Pancreas (tissue), 10 donors: ENCODE results near the gene PKP1. TPM values are rescaled to one million over a fixed set of nuclear protein-coding genes. Genes with fewer than 3 reads are reported as not detected.

Source experiments
- ATAC-seq, 4 donors: fragments of 200-7000 bp; cut with Tn5 transposase; one replicate each; pipeline versions ENCODE4 v1.8.0 to v1.9.1; 2020; ENCODE audit warnings: mild to moderate bottlenecking in 4 of 4, moderate library complexity in 4 of 4
- DNase-seq, 6 donors: peaks; one replicate each; pipeline ENCODE4 v3.0.0-alpha.2; 2020
- FAIRE-seq: peaks from 2 replicates; lab custom pipeline; 2012; peaks lifted over from hg19 to GRCh38; lab: Jason Lieb, UNC
- H3K27ac ChIP-seq, 4 donors: fragments of 200-600 bp; sonication (generic); 1 replicate in 3 of 4; 2 replicates in 1 of 4; pipeline versions ENCODE4 v1.5.0 to v1.8.0; 2020
- H3K27me3 ChIP-seq, 4 donors: fragments of 200-600 bp; one replicate each; pipeline ENCODE4 v1.8.0; 2021
- H3K36me3 ChIP-seq, 3 donors: fragments of 200-600 bp; sonication (generic) in 1 of 3; one replicate each; pipeline versions ENCODE4 v1.5.0 to v1.8.0; 2020 to 2021
- H3K4me1 ChIP-seq, 3 donors: fragments of 200-600 bp; one replicate each; pipeline ENCODE4 v1.8.0; 2021
- H3K4me3 ChIP-seq, 4 donors: fragments of 200-600 bp; sonication (generic) in 2 of 4; one replicate each; pipeline versions ENCODE4 v1.5.0 to v1.8.0; 2020 to 2021
- H3K9me3 ChIP-seq, 4 donors: fragments of 200-600 bp; one replicate each; pipeline ENCODE4 v1.8.0; 2021
- CTCF ChIP-seq, 4 donors: fragments of 200-600 bp; sonication (generic) in 3 of 4; IDR thresholded peaks; one replicate each; pipeline versions ENCODE4 v1.5.0 to v1.8.0; 2021; ENCODE audit warnings: antibody characterized with exemption in 4 of 4
- WGBS, 2 donors: extraction: QIAGEN DNeasy Blood & Tissue Kit; methylation state at CpG; one replicate each; pipeline ENCODE4 v1.1.7; 2013; 5-methylcytosine and 5-hydroxymethylcytosine counted together
- intact Hi-C, 3 donors: fragments of 100-400 bp; cut with DNase I; formaldehyde crosslinking; loops; one replicate each; pipeline versions ENCODE4 v1.11.1 to v1.14.2; 2022
- polyA plus RNA-seq, 2 donors: library from polyadenylated mRNA; stranded (reverse); fragments of 200-250 nt; gene quantifications; one replicate each; pipeline ENCODE4 v1.2.3, GENCODE V29; 2013
- total RNA-seq, 6 donors: library from RNA; stranded (reverse); fragmentation: NEBNext Ultra II Directional in 4 of 6; extraction: Animal tissue kit (Norgen Biotek cat#: 25700) in 4 of 6; gene quantifications; one replicate each; pipeline versions ENCODE4 v1.2.1 to v1.2.4, GENCODE V29; 2021 to 2023
- donor health status: healthy with polysubstance abuse.
- donor health status: DM: no; HTN: no; CAD: no; lungs with moderate emphysema.
- donor health status: DM: no; HTN: no; CAD: no.
- donor health status: control.
- donor health status: control.
- donor health status: Bipolar disorder and iron deficiency.
- donor health status: DM: yes; HTN: yes; CAD: no.
- donor health status: DM: no; HTN: no; CAD: no.
- donor health status: DM: no; HTN: no; CAD: no.
- donor health status: DM: yes; HTN: yes; CAD: no.

The PKP1 gene
- total and polyA plus RNA-seq, 8 donors = 0.04 to 0.37 (median 0.12) TPM; not detected in 1

- DNase-seq (peak in 1 of 6 donors; percentile 23), FAIRE-seq (no peak), ATAC-seq (no peak)
- no peaks in the 10 kb centered on the region for H3K36me3 ChIP-seq
- H3K9me3 ChIP-seq = no peaks in the 10 kb centered on the region
- no peaks in the 10 kb centered on the region for H3K27me3 ChIP-seq
- TF ChIP-seq CTCF (IDR thresholded peaks at IDR 0.05) = no peak
- H3K4me3 ChIP-seq = no peak overlapping the region
- no peak overlapping the region for H3K27ac ChIP-seq
- no peaks in the 10 kb centered on the region for H3K4me1 ChIP-seq
- WGBS, 2 donors = 77 to 80% methylated on average over 4 of the region's 4 CpGs
- intact Hi-C loops = loop anchor here (2.0 to 10.0 kb wide), 3 partner anchors 100 to 106 kb away; no protein-coding TSS in a partner anchor
Measured at GRCh38 chr1:201358596-201358995, 75.3 kb downstream of the PKP1 start.

GRCh38 chr1:201359031-201359872 is 75.9 kb downstream of the PKP1 start:
- TF ChIP-seq CTCF (IDR thresholded peaks at IDR 0.05) = no peak
- ATAC-seq (no peak), FAIRE-seq (no peak), DNase-seq (peak in 2 of 6 donors; percentile 44 to 50)
- intact Hi-C loops = loop anchor here (2.0 to 10.0 kb wide), 3 partner anchors 100 to 107 kb away; no protein-coding TSS in a partner anchor
- Histone ChIP-seq H3K4me1 (no peaks in the 10 kb centered on the region), H3K36me3 (no peaks in the 10 kb centered on the region), H3K9me3 (no peaks in the 10 kb centered on the region), H3K27ac (no peak overlapping the region), H3K4me3 (no peak overlapping the region), H3K27me3 (no peaks in the 10 kb centered on the region)
- WGBS, 2 donors = 66 to 72% methylated on average over 18 of the region's 18 CpGs

- peak in 2 of 6 donors; percentile 28 to 33 for DNase-seq
- Histone ChIP-seq H3K27me3 (no peaks in the 10 kb centered on the region), H3K27ac (no peak overlapping the region), H3K9me3 (no peaks in the 10 kb centered on the region), H3K36me3 (no peaks in the 10 kb centered on the region), H3K4me1 (no peaks in the 10 kb centered on the region), H3K4me3 (no peak overlapping the region)
- FAIRE-seq = no peak
- no peak for TF ChIP-seq CTCF (IDR thresholded peaks at IDR 0.05)
- intact Hi-C loops = loop anchor here (2.0 to 10.0 kb wide), 4 partner anchors 101 to 108 kb away; no protein-coding TSS in a partner anchor
- WGBS, 2 donors = 83 to 89% methylated on average over 2 of the region's 2 CpGs
- ATAC-seq = no peak
Measured at GRCh38 chr1:201359873-201360210, 76.5 kb downstream of the PKP1 start.

- Histone ChIP-seq H3K27ac (no peak overlapping the region), H3K9me3 (no peaks in the 10 kb centered on the region), H3K36me3 (no peaks in the 10 kb centered on the region), H3K27me3 (no peaks in the 10 kb centered on the region), H3K4me1 (no peaks in the 10 kb centered on the region), H3K4me3 (no peak overlapping the region)
- peak in 2 of 6 donors; percentile 35 to 41 for DNase-seq
- no peak for TF ChIP-seq CTCF (IDR thresholded peaks at IDR 0.05)
- intact Hi-C loops = loop anchor here in 1 of 3 donors (2.0 kb wide), 1 partner anchor 108 kb away; no protein-coding TSS in a partner anchor
- no peak for ATAC-seq
- no peak for FAIRE-seq
- 79 to 93% methylated on average over 7 of the region's 7 CpGs for WGBS, 2 donors
Measured at GRCh38 chr1:201360486-201360885, 77.2 kb downstream of the PKP1 start.
